ENCODE results near the gene GALM.
"Not testable (repeated sequence)": the region's sequence is repeated elsewhere in the genome, so short reads cannot be mapped to it uniquely, and the experiment has no call there.

The GALM gene

GRCh38 chr2:38636069-38636468, 29.8 kb upstream of the GALM start:
- H3K4me3 ChIP-seq (ENCODE audit: low read length), result no peak overlapping the region
- no peak for TF ChIP-seq ZNF274 (IDR thresholded peaks at IDR 0.05; ENCODE audit: low read depth, low read length)

- not testable (repeated sequence) for H3K4me3 ChIP-seq (ENCODE audit: low read length)
These were observed 23.4 kb upstream of the GALM start for GRCh38 chr2:38642373-38643017.

GRCh38 chr2:38643021-38643671, 22.8 kb upstream of the GALM start:
- no peak for TF ChIP-seq ZNF274 (IDR thresholded peaks at IDR 0.05; ENCODE audit: low read depth, low read length)

DNA sequence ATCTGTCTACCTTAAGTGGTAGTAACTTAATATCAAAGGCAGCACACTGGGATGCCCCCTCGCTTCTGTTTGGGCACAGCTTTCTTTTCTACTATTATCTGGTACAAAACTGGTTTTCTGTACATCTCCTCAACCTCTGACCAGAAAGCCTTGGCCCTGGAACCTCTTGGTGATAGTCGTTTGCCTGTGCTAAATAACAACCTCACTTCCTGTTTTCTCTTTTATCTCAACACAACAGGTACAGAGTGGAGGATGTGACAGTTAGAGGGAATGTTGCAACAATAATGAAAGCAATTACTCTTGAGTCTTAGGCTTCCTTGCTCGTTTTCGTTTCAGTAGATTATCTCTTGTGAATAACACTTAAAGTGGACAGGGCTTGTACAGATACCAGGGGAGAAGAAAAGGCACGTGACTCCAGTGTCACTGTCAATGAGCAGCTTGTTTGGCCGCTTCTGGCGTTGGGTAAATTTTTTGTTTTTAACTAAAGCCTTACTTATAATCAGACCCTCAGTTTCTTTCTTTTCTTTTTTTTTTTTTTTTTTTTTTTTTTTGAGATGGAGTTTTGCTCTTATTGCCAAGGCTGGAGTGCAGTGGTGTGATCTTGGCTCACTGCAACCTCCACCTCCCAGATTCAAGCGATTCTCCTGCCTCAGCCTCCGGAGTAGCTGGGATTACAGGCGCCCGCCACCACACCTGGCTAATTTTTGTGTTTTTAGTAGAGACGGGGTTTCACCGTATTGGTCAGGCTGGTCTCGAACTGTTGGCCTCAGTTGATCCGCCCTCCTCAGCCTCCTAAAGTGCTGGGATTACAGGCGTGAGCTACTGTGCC, 22.0 kb upstream of the GALM start:
- not testable (repeated sequence) for H3K4me3 ChIP-seq (ENCODE audit: low read length)

More at GRCh38 chr2:38643021-38643671, 22.8 kb upstream of the GALM start:
- H3K4me3 ChIP-seq (ENCODE audit: low read length), result no peak overlapping the region

DNA sequence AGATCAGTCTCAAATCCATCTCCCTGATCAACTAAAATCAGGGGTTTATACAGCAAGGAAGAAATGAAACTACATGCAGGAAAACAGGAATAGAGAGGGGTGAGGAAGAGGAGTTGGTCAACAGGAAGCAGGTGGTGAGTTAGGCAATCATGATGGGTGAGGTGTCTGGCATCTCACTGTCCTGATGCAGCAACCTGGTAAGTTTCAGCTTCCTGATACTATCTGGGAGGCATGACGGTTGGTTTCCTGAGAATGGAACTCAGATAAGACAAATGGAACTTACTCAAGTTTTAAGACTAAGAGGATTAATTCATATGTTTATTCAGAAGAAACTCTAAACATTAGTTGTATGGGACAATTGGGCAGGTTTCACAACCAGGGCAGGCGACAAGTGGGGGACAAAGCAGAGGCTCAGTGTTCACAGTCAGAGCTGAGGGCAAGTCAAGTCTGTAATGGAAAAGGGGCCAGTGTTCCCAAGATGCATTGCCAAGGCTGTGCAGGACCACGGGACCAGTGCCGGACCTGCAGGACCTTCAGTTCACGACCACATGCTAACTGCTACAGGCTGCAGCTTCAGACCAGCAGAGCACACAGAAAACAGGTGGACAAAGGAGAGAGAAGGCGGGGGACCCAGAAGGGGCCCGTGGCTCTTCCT, 17.7 kb upstream of the GALM start:
- no peak overlapping the region for H3K4me3 ChIP-seq (ENCODE audit: low read length)

GRCh38 chr2:38649176-38649728, 16.7 kb upstream of the GALM start:
- no peak for TF ChIP-seq ZNF274 (IDR thresholded peaks at IDR 0.05; ENCODE audit: low read depth, low read length)
- no peak overlapping the region for H3K4me3 ChIP-seq (ENCODE audit: low read length)

More for the DNA sequence above, 17.7 kb upstream of the GALM start:
- no peak for TF ChIP-seq ZNF274 (IDR thresholded peaks at IDR 0.05; ENCODE audit: low read depth, low read length)

DNA sequence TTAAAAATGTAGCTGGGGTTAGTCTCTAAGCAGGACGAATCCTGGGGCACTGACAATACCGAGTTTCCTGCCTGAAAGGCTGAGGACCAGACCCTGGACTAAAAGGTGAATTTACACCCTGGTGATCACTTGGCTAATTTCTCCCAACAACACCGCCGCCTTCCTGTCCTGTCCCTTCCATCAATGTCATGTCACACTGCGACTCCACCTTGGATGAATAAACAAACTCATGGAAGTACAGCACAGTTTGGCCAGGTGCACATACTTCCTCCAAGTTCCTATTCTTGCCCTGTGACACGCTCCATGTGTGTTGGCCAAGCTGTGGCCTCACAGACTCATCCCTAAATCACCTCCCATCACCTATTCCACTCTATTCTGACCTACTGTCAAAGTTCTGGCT, 15.9 kb upstream of the GALM start:
- no peak overlapping the region for H3K4me3 ChIP-seq (ENCODE audit: low read length)
- TF ChIP-seq ZNF274 (IDR thresholded peaks at IDR 0.05; ENCODE audit: low read depth, low read length), result no peak

DNA sequence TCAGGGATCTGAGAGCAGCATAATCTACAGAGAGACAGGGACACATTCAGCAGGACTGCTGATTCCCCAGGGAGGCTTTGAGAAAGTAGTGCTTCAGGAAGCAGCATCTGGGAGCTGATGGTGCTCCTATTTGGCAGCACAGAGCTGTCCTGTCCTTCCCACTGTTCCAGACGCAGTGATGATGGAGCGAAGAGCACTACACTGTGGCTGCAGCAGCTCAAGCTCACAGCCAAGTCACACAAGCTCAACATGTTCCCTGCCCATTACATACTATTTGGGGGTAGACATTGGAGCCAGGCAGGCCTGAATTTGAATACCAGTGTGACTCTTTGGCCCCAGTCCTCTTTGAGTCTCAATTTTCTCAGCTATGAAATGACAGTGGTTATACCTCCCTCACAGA, 15.2 kb upstream of the GALM start:
- no peak overlapping the region for H3K4me3 ChIP-seq (ENCODE audit: low read length)
- no peak for TF ChIP-seq ZNF274 (IDR thresholded peaks at IDR 0.05; ENCODE audit: low read depth, low read length)

- TF ChIP-seq ZNF274 (IDR thresholded peaks at IDR 0.05; ENCODE audit: low read depth, low read length), result no peak
- H3K4me3 ChIP-seq (ENCODE audit: low read length), result no peak overlapping the region
These were observed 13.3 kb upstream of the GALM start for GRCh38 chr2:38652431-38653273.

- no peak for TF ChIP-seq ZNF274 (IDR thresholded peaks at IDR 0.05; ENCODE audit: low read depth, low read length)
- no peak overlapping the region for H3K4me3 ChIP-seq (ENCODE audit: low read length)
These were observed 12.6 kb upstream of the GALM start for GRCh38 chr2:38653380-38653714.

GRCh38 chr2:38653715-38654527, 12.0 kb upstream of the GALM start:
- H3K4me3 ChIP-seq (ENCODE audit: low read length), result no peak overlapping the region

GRCh38 chr2:38654528-38655381, 11.2 kb upstream of the GALM start:
- no peak overlapping the region for H3K4me3 ChIP-seq (ENCODE audit: low read length)
- TF ChIP-seq ZNF274 (IDR thresholded peaks at IDR 0.05; ENCODE audit: low read depth, low read length), result no peak

More at GRCh38 chr2:38653715-38654527, 12.0 kb upstream of the GALM start:
- TF ChIP-seq ZNF274 (IDR thresholded peaks at IDR 0.05; ENCODE audit: low read depth, low read length), result no peak
